ENCODE measurements around the gene TNNC2. TPM values are rescaled to one million over a fixed set of nuclear protein-coding genes. Genes with fewer than 3 reads are reported as not detected.
A peak's percentile ranks its signal among the peaks of the same experiment; 100 is the strongest.

TNNC2 gene
- total and polyA plus RNA-seq, 2 donors (not counting 3 experiments of a cell fraction or from before 2014, with no cell fraction given): 0.26 TPM; not detected in 1

GRCh38 chr20:45822857-45823256 lies 4.3 kb downstream of the TNNC2 start:
- no peak for TF ChIP-seq FOS (IDR thresholded peaks at IDR 0.05; ENCODE audit: borderline replicate concordance, insufficient read depth, low read length)
- TF ChIP-seq EZH2 (IDR thresholded peaks at IDR 0.05; ENCODE audit: borderline replicate concordance, low read depth, low read length, severe bottlenecking): peak; percentile 51
- TF ChIP-seq GATA2 (IDR thresholded peaks at IDR 0.05; ENCODE audit: insufficient read depth, insufficient read length, low read depth, low read length): no peak
- TF ChIP-seq JUN (IDR thresholded peaks at IDR 0.05; ENCODE audit: borderline replicate concordance, insufficient read depth, insufficient read length, low read depth): no peak
- no peak for TF ChIP-seq CTCF (IDR thresholded peaks at IDR 0.05; ENCODE audit: extremely low read depth in 1 of 2, insufficient read depth in 1 of 2, low read depth in 1 of 2, low read length in 2 of 2)
- no peak for TF ChIP-seq MYC (IDR thresholded peaks at IDR 0.05; ENCODE audit: low read depth, low read length)
- dilution Hi-C loops (cut with MboI; ENCODE audit: extremely low pct_ligation_motif_present, low sequenced_read_pairs) (no loop called here), intact Hi-C loops (cut with micrococcal nuclease) (loop anchor here (2.0 kb wide), 1 partner anchor 112 kb away; the partner anchor contains the start of gene PCIF1)
- no peaks in the 10 kb centered on the region for H3K9me3 ChIP-seq (replicated peaks; ENCODE audit: control insufficient read depth, insufficient read depth, low read length)
- no peak for DNase-seq (ENCODE audit: low read depth, low spot score)
- H2AFZ ChIP-seq (ENCODE audit: low read depth, low read length): peak overlapping the region; percentile 33
- ChIA-PET CTCF (interaction anchor here (0.7 to 3.8 kb wide), 8 partner anchors 11 to 163 kb away, joined by 3 to 13 read pairs (median 4); partner anchors contain the start of genes CTSA, NEURL2 and SNX21), POLR2A (interaction anchor here (1.3 kb wide), 1 partner anchor 67 kb away, joined by 3 read pairs; no protein-coding TSS in a partner anchor)
- H3K9me1 ChIP-seq (replicated peaks; ENCODE audit: control insufficient read depth, extremely low read depth, insufficient read depth, low read length): no peaks in the 10 kb centered on the region
- no peaks in the 10 kb centered on the region for H3K79me2 ChIP-seq (ENCODE audit: control insufficient read depth, insufficient read depth, low read length)
- no peaks in the 10 kb centered on the region for H4K20me1 ChIP-seq (replicated peaks; ENCODE audit: control insufficient read depth, extremely low read depth, insufficient read depth, low read length)
- peaks cover 4% of the 10 kb centered on the region for H3K4me1 ChIP-seq (ENCODE audit: control insufficient read depth, extremely low read depth, insufficient read depth, low read length)
- no peak overlapping the region for H3K4me3 ChIP-seq (replicated peaks in 1 of 3; ENCODE audit: insufficient read depth in 1 of 3, low read depth in 1 of 3, low read length in 3 of 3)
- BruUV-seq (replicated peaks): no TSS peak
- H3K9ac ChIP-seq (replicated peaks; ENCODE audit: extremely low read depth, insufficient read depth, low read length): no peak overlapping the region
- H3K36me3 ChIP-seq (ENCODE audit: control insufficient read depth in 2 of 2, extremely low read depth in 1 of 2, insufficient read depth in 2 of 2, low read length in 2 of 2): no peaks in the 10 kb centered on the region
- no peak overlapping the region for H3K27ac ChIP-seq (ENCODE audit: insufficient read depth, low read depth, low read length)
- peaks cover 11 to 16% of the 10 kb centered on the region in 2 experiments for H3K27me3 ChIP-seq (ENCODE audit: control insufficient read depth in 2 of 2, insufficient read depth in 2 of 2, low read length in 2 of 2)
- FAIRE-seq: no peak
- no peak overlapping the region for H3K4me2 ChIP-seq (ENCODE audit: insufficient read depth, low read length)

Measured in endothelial cell of umbilical vein (primary cell).